GM21786 (cell line): ENCODE measurements around the gene PSPN.

ENCODE experiments used
- ATAC-seq: cut with Tn5 transposase; IDR thresholded peaks from one replicate; pipeline ENCODE4 v1.9.1; 2021; ENCODE audit not compliant: unreplicated experiment

PSPN gene

GRCh38 chr19:6333439-6333838, 42.3 kb downstream of the PSPN start, which contains the start of gene ACER1:
TSS of gene ACER1 (minus strand) at chr19:6333612. CDS start at chr19:6333551, 61 bp downstream.
- no peak for ATAC-seq

DNA sequence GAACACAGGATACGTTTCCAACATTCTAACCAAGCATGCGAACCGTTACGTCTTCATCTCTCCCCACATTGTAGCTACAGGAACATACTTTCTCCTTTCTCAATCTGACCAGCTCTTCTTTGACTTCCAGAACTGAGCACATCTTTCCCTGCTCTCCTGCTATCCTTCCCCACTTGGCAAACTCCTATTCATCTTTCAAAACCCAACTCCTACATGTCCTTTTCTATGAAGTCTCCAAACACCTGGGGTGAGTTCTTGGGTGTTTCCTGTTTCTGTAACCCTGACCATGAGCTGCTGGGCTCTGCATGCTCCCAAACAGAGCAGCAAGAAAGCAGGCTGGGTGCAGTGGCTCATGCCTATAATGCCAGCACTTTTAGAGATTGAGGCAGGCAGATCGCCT, 48.9 kb downstream of the PSPN start:
- ATAC-seq, result no peak

DNA sequence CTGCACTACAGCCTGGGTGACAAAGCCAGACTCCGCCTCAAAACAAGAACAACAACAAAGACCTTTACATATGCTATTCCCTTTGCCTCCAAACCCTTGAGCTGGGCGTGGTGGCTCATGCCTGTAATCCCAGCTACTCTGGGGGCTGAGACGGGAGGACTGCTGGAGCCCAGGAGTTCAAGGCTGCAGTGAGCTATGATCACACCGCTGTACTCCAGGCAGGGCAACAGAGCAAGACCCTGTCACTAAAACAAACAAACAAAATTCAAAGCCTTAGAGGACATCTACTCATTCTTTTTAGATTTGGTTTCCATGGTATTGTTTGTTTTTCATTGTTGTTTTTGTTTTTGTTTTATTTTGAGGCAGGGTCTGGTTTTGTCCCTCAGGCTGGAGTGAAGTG, 50.1 kb downstream of the PSPN start:
- no peak for ATAC-seq
